ENCODE results near the gene PSTPIP2.

The PSTPIP2 gene

GRCh38 chr18:46046688-46047087 lies 25.4 kb downstream of the PSTPIP2 start:
- no peak for FAIRE-seq

GRCh38 chr18:46046126-46046525 lies 25.9 kb downstream of the PSTPIP2 start:
- TF ChIP-seq CTCF (IDR thresholded peaks at IDR 0.05; ENCODE audit: insufficient read depth, missing control alignments) = no peak
- FAIRE-seq (no peak), DNase-seq (ENCODE audit: insufficient read length, low spot score) (no peak)

More at GRCh38 chr18:46046688-46047087, 25.4 kb downstream of the PSTPIP2 start:
- TF ChIP-seq CTCF (IDR thresholded peaks at IDR 0.05; ENCODE audit: insufficient read depth, missing control alignments) = no peak
- no peak for DNase-seq (ENCODE audit: insufficient read length, low spot score)

GRCh38 chr18:46042571-46043123 lies 29.4 kb downstream of the PSTPIP2 start:
- DNase-seq (ENCODE audit: insufficient read length, low spot score) = no peak
- no peak for FAIRE-seq
- no peak for TF ChIP-seq CTCF (IDR thresholded peaks at IDR 0.05; ENCODE audit: insufficient read depth, missing control alignments)

GRCh38 chr18:46040747-46041104 lies 31.3 kb downstream of the PSTPIP2 start:
- no peak for TF ChIP-seq CTCF (IDR thresholded peaks at IDR 0.05; ENCODE audit: insufficient read depth, missing control alignments)
- FAIRE-seq (no peak), DNase-seq (ENCODE audit: insufficient read length, low spot score) (no peak)

GRCh38 chr18:46040033-46040746 lies 31.9 kb downstream of the PSTPIP2 start:
- no peak for DNase-seq (ENCODE audit: insufficient read length, low spot score)
- TF ChIP-seq CTCF (IDR thresholded peaks at IDR 0.05; ENCODE audit: insufficient read depth, missing control alignments) = no peak
- no peak for FAIRE-seq

- TF ChIP-seq CTCF (IDR thresholded peaks at IDR 0.05; ENCODE audit: insufficient read depth, missing control alignments) = no peak
- FAIRE-seq (no peak), DNase-seq (ENCODE audit: insufficient read length, low spot score) (no peak)
These were observed 34.4 kb downstream of the PSTPIP2 start for GRCh38 chr18:46037512-46038305.

Measured in D721Med (cell line).